H9 (cell line): ENCODE measurements around the gene PHAX. TPM values are rescaled to one million over a fixed set of nuclear protein-coding genes. Genes with fewer than 3 reads are reported as not detected.

ENCODE experiments used
- DNase-seq: peaks from one replicate; pipeline ENCODE4 v3.0.0-alpha.2; 2017
- H2AFZ ChIP-seq: one replicate; pipeline ENCODE4 v1.6.1; 2013; ENCODE audit warnings: mild to moderate bottlenecking, low read length, control low read depth, moderate library complexity
- H2AK5ac ChIP-seq: 2 replicates; pipeline ENCODE4 v1.6.1; 2013; ENCODE audit warnings: low read length, control low read depth, mixed read lengths; ENCODE audit not compliant: insufficient read length
- H2BK120ac ChIP-seq: one replicate; pipeline ENCODE4 v1.6.1; 2013; ENCODE audit warnings: low read depth, mild to moderate bottlenecking, low read length, control low read depth, inconsistent platforms; ENCODE audit not compliant: poor library complexity, severe bottlenecking
- H2BK12ac ChIP-seq: 2 replicates; pipeline ENCODE4 v1.6.1; 2013; ENCODE audit warnings: low read length, control low read depth, mixed read lengths, low read depth; ENCODE audit not compliant: insufficient read length
- H2BK15ac ChIP-seq: 2 replicates; pipeline ENCODE4 v1.6.1; 2013; ENCODE audit warnings: low read depth, low read length, control low read depth
- H2BK20ac ChIP-seq: one replicate; pipeline ENCODE4 v1.6.1; 2013; ENCODE audit warnings: low read depth, mild to moderate bottlenecking, low read length, control low read depth, inconsistent platforms; ENCODE audit not compliant: poor library complexity, severe bottlenecking
- H2BK5ac ChIP-seq: 2 replicates; pipeline ENCODE4 v1.6.1; 2013; ENCODE audit warnings: low read length, control low read depth, mixed read lengths; ENCODE audit not compliant: insufficient read length
- H3K14ac ChIP-seq: 2 replicates; pipeline ENCODE4 v1.6.1; 2013; ENCODE audit warnings: low read length, control low read depth; ENCODE audit not compliant: insufficient read depth
- H3K18ac ChIP-seq: 2 replicates; pipeline ENCODE4 v1.6.1; 2013; ENCODE audit warnings: low read depth, mild to moderate bottlenecking, mixed read lengths, low read length, control low read depth; ENCODE audit not compliant: insufficient read length
- H3K23ac ChIP-seq: 2 replicates; pipeline ENCODE4 v1.6.1; 2013; ENCODE audit warnings: low read length, control low read depth, mixed read lengths, low read depth; ENCODE audit not compliant: insufficient read length
- H3K23me2 ChIP-seq: 2 replicates; pipeline ENCODE4 v1.6.1; 2013; ENCODE audit warnings: low read depth, mild to moderate bottlenecking, mixed read lengths, low read length, control low read depth; ENCODE audit not compliant: insufficient read length, poor library complexity, severe bottlenecking
- H3K27ac ChIP-seq: 2 replicates; pipeline ENCODE4 v1.5.1; 2013; ENCODE audit warnings: low read length, control low read depth, mixed read lengths, low read depth; ENCODE audit not compliant: insufficient read length
- H3K27me3 ChIP-seq: 2 replicates; pipeline ENCODE4 v1.6.1; 2013; ENCODE audit warnings: low read length, control low read depth, inconsistent platforms; ENCODE audit not compliant: insufficient read depth
- H3K4ac ChIP-seq: 2 replicates; pipeline ENCODE4 v1.6.1; 2013; ENCODE audit warnings: low read depth, mild to moderate bottlenecking, control low read depth, inconsistent platforms, low read length, moderate library complexity
- H3K4me1 ChIP-seq: 2 replicates; pipeline ENCODE4 v1.6.1; 2013; ENCODE audit warnings: low read length, control low read depth, inconsistent platforms; ENCODE audit not compliant: insufficient read depth
- H3K4me2 ChIP-seq: 2 replicates; pipeline ENCODE4 v1.6.1; 2013; ENCODE audit warnings: low read length, control low read depth, mixed read lengths; ENCODE audit not compliant: insufficient read length, insufficient read depth
- H3K56ac ChIP-seq: 2 replicates; pipeline ENCODE4 v1.6.1; 2013; ENCODE audit warnings: low read depth, mild to moderate bottlenecking, mixed read lengths, low read length, control low read depth; ENCODE audit not compliant: insufficient read length
- H3K79me1 ChIP-seq: 2 replicates; pipeline ENCODE4 v1.6.1; 2013; ENCODE audit warnings: low read depth, mild to moderate bottlenecking, moderate library complexity, low read length, control low read depth, inconsistent platforms; ENCODE audit not compliant: insufficient read depth, poor library complexity, severe bottlenecking
- H3K79me2 ChIP-seq: 2 replicates; pipeline ENCODE4 v1.6.1; 2013; ENCODE audit warnings: low read length, control low read depth, inconsistent platforms; ENCODE audit not compliant: insufficient read depth
- H3K9ac ChIP-seq: 2 replicates; pipeline ENCODE4 v1.6.1; 2013; ENCODE audit warnings: low read length, control low read depth, mixed read lengths; ENCODE audit not compliant: insufficient read length; ENCODE audit errors: extremely low read depth
- H3K9me3 ChIP-seq: one replicate; pipeline ENCODE4 v1.6.1; 2013; ENCODE audit warnings: low read depth, low read length, inconsistent platforms; ENCODE audit not compliant: control insufficient read depth
- H3T11ph ChIP-seq: one replicate; pipeline ENCODE4 v1.6.1; 2013; ENCODE audit warnings: mild to moderate bottlenecking, low read length, control low read depth, inconsistent platforms
- H4K20me1 ChIP-seq: one replicate; pipeline ENCODE4 v1.6.1; 2013; ENCODE audit not compliant: control insufficient read depth, insufficient read length, insufficient read depth
- H4K5ac ChIP-seq: 2 replicates; pipeline ENCODE4 v1.6.1; 2013; ENCODE audit warnings: low read depth, mild to moderate bottlenecking, mixed read lengths, low read length, control low read depth; ENCODE audit not compliant: insufficient read length
- H4K8ac ChIP-seq: replicated peaks from 2 replicates; pipeline ENCODE4 v1.6.1; 2013; ENCODE audit warnings: low read length, control low read depth, mixed read lengths, low read depth; ENCODE audit not compliant: insufficient read length
- H4K91ac ChIP-seq: 2 replicates; pipeline ENCODE4 v1.6.1; 2013; ENCODE audit warnings: low read depth, mild to moderate bottlenecking, moderate library complexity, mixed read lengths, low read length, control low read depth; ENCODE audit not compliant: insufficient read length
- H3K27ac Mint-ChIP-seq, 3 experiments: 2 replicates in 2 of 3; 3 replicates in 1 of 3; pipeline ENCODE4 v1.8.0; 2020 to 2021; ENCODE audit warnings: mixed read lengths in 3 of 3, mild to moderate bottlenecking in 1 of 3, moderate library complexity in 1 of 3
- H3K27me3 Mint-ChIP-seq: 2 replicates; pipeline ENCODE4 v1.8.0; 2021; ENCODE audit warnings: low read depth, mild to moderate bottlenecking, moderate library complexity, mixed read lengths
- H3K36me3 Mint-ChIP-seq, 3 experiments: 2 replicates in 2 of 3; 3 replicates in 1 of 3; pipeline ENCODE4 v1.8.0; 2020 to 2021; ENCODE audit warnings: low read depth in 3 of 3, mixed read lengths in 3 of 3; ENCODE audit not compliant: insufficient read depth in 1 of 3
- H3K4me1 Mint-ChIP-seq, 2 experiments: 2 replicates each; pipeline ENCODE4 v1.8.0; 2020; ENCODE audit warnings: mixed read lengths in 2 of 2
- H3K4me3 Mint-ChIP-seq, 2 experiments: 2 replicates in 1 of 2; 3 replicates in 1 of 2; pipeline ENCODE4 v1.8.0; 2020 to 2021; ENCODE audit warnings: mild to moderate bottlenecking in 2 of 2, mixed read lengths in 2 of 2, moderate library complexity in 1 of 2
- H3K9me3 Mint-ChIP-seq, 2 experiments: 2 replicates in 1 of 2; 3 replicates in 1 of 2; pipeline ENCODE4 v1.8.0; 2020; ENCODE audit warnings: mild to moderate bottlenecking in 2 of 2, mixed read lengths in 2 of 2, moderate library complexity in 1 of 2
- WGBS: extraction: QIAGEN DNeasy Blood & Tissue Kit; methylation state at CpG from one replicate; pipeline ENCODE4 v1.1.7; 2013; ENCODE audit warnings: missing lambda C conversion rate, low lambda C conversion rate, mixed read lengths; ENCODE audit not compliant: insufficient read length; ENCODE audit errors: extremely low coverage; 5-methylcytosine and 5-hydroxymethylcytosine counted together
- total RNA-seq: library from RNA; stranded (reverse); gene quantifications from 2 replicates; pipeline ENCODE4 v1.2.1, GENCODE V29; 2021
- TF ChIP-seq, protein P1 (sequence below): fragments of 200-600 bp; sonication (generic); conservative IDR thresholded peaks from 3 replicates; pipeline ENCODE4 v1.8.0; 2021; ENCODE audit warnings: antibody characterized with exemption, mild to moderate bottlenecking

PHAX gene
- total RNA-seq, 1 experiment from 2014 or later: 65.6 TPM

DNA sequence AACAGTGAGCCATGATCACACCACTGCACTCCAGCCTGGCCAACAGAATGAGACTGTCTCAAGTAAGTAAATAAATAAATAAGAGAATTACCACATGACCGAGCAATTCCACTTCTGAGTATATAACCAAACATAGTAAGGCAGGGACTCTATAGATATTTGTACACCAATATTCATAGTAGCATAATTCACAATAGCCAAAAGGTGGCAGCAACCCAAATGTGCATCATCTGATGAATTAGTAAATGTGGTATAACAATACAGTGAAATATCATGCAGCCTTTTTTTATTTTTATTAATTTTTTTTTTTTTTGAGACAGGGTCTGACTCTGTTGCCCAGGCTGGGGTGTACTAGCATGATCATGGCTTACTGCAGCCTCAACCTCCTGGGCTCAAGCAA is 38.8 kb upstream of the PHAX start:
- H3K14ac ChIP-seq: no peak overlapping the region
- Mint-ChIP-seq H3K9me3 (no peaks in the 10 kb centered on the region), H3K36me3 (peaks cover 29 to 60% (median 58%) of the 10 kb centered on the region in 3 experiments; a peak in 6 of 7 replicates), H3K27ac (peak overlapping the region in 2 of 3 experiments; percentile 32 to 52; a peak in 1 of 7 replicates), H3K4me1 (peaks cover 3 to 6% of the 10 kb centered on the region in 2 experiments; a peak in 1 of 4 replicates), H3K27me3 (no peaks in the 10 kb centered on the region), H3K4me3 (no peak overlapping the region)
- WGBS: no CpG with 5 or more reads among the region's 1 CpG
- H3T11ph ChIP-seq: no peak overlapping the region
- no peak overlapping the region for H2AFZ ChIP-seq
- H4K5ac ChIP-seq: no peak overlapping the region
- no peaks in the 10 kb centered on the region for H3K9me3 ChIP-seq
- no peak overlapping the region for H3K27ac ChIP-seq
- H3K27me3 ChIP-seq: no peaks in the 10 kb centered on the region
- H2BK120ac ChIP-seq: no peak overlapping the region
- no peak overlapping the region for H2BK15ac ChIP-seq
- no peak overlapping the region for H3K18ac ChIP-seq
- no peak overlapping the region for H4K91ac ChIP-seq
- H4K8ac ChIP-seq: no peak overlapping the region
- TF ChIP-seq, protein P1, sequence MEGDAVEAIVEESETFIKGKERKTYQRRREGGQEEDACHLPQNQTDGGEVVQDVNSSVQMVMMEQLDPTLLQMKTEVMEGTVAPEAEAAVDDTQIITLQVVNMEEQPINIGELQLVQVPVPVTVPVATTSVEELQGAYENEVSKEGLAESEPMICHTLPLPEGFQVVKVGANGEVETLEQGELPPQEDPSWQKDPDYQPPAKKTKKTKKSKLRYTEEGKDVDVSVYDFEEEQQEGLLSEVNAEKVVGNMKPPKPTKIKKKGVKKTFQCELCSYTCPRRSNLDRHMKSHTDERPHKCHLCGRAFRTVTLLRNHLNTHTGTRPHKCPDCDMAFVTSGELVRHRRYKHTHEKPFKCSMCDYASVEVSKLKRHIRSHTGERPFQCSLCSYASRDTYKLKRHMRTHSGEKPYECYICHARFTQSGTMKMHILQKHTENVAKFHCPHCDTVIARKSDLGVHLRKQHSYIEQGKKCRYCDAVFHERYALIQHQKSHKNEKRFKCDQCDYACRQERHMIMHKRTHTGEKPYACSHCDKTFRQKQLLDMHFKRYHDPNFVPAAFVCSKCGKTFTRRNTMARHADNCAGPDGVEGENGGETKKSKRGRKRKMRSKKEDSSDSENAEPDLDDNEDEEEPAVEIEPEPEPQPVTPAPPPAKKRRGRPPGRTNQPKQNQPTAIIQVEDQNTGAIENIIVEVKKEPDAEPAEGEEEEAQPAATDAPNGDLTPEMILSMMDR: no peak
- H3K23ac ChIP-seq: no peak overlapping the region
- H3K79me1 ChIP-seq: no peaks in the 10 kb centered on the region
- H2BK5ac ChIP-seq: no peak overlapping the region
- no peak for DNase-seq
- no peak overlapping the region for H3K4ac ChIP-seq
- no peaks in the 10 kb centered on the region; the same call in 1 of the 2 replicates for H3K4me1 ChIP-seq
- no peak overlapping the region for H3K4me2 ChIP-seq
- H3K79me2 ChIP-seq: no peaks in the 10 kb centered on the region
- H2BK20ac ChIP-seq: no peak overlapping the region
- no peak overlapping the region for H2AK5ac ChIP-seq
- no peaks in the 10 kb centered on the region for H4K20me1 ChIP-seq
- H3K23me2 ChIP-seq: no peaks in the 10 kb centered on the region
- no peak overlapping the region for H3K56ac ChIP-seq
- H3K9ac ChIP-seq: peak overlapping the region; percentile 23
- no peak overlapping the region for H2BK12ac ChIP-seq
